HCT116 (cell line): ENCODE results near the gene FSD2. TPM values are rescaled to one million over a fixed set of nuclear protein-coding genes. Genes with fewer than 3 reads are reported as not detected.
A peak's percentile ranks its signal among the peaks of the same experiment; 100 is the strongest.

Source experiments
- ATAC-seq: fragments of 200-7000 bp; cut with Tn5 transposase; 2 replicates; pipeline ENCODE4 v1.9.1; 2020; ENCODE audit warnings: mild to moderate bottlenecking, moderate library complexity
- BruUV-seq: library from RNA; stranded (reverse); fragments of 400-500 nt; replicated peaks from 2 replicates; lab custom pipeline; 2021; lab: Mats Ljungman, UMichigan
- CTCF ChIA-PET: fragments of 300-600 bp; sonication (Branson Sonifier 250); formaldehyde crosslinking; loops from one replicate; lab custom pipeline; 2021; ENCODE audit warnings: antibody characterized with exemption; lab: Charles Lee
- POLR2A ChIA-PET: fragments of 300-600, 350-600 bp; sonication (Branson Sonifier 250); formaldehyde crosslinking; loops from one replicate; lab custom pipeline; 2021; ENCODE audit warnings: antibody characterized with exemption; lab: Charles Lee
- RAD21 ChIA-PET, 2 experiments: fragments of 300-600 bp; sonication (Branson Sonifier 250); formaldehyde crosslinking; loops; one replicate each; lab custom pipeline; 2023; ENCODE audit warnings: low total read pairs in 2 of 2; ENCODE audit not compliant: uncharacterized antibody in 2 of 2, unreplicated experiment in 2 of 2, low non-redundant PET in 1 of 2; lab: Charles Lee
- DNase-seq: peaks from one replicate; pipeline ENCODE4 v3.0.0-alpha.2; 2010; ENCODE audit warnings: low read depth, low spot score
- H2AFZ ChIP-seq: fragments of 200-600 bp; shearing (Covaris generic), sonication (generic); 2 replicates; pipeline ENCODE4 v1.6.1; 2017; ENCODE audit warnings: low read depth, mixed run types, mixed read lengths, antibody characterized with exemption, low read length; ENCODE audit not compliant: poor library complexity, severe bottlenecking
- H3K27ac ChIP-seq: 2 replicates; pipeline ENCODE4 v1.5.1; 2012; ENCODE audit warnings: low read depth, low read length
- H3K27me3 ChIP-seq: fragments of 200-600 bp; sonication (generic); 2 replicates; pipeline ENCODE4 v1.6.1; 2016; ENCODE audit warnings: mixed run types, low read length, mixed read lengths; ENCODE audit not compliant: insufficient read depth
- H3K36me3 ChIP-seq, 2 experiments: fragments of 200-500 bp in 1 of 2; fragments of 200-600 bp in 1 of 2; sonication (Bioruptor generic) in 1 of 2; sonication (generic) in 1 of 2; 2 replicates each; pipeline versions ENCODE4 v1.5.1 to v1.6.1; 2014 to 2016; ENCODE audit warnings: low read length in 2 of 2, inconsistent platforms in 1 of 2, mixed read lengths in 1 of 2, mixed run types in 1 of 2; ENCODE audit not compliant: insufficient read depth in 2 of 2, control insufficient read depth in 1 of 2
- H3K4me1 ChIP-seq, 2 experiments: fragments of 200-600 bp in 1 of 2; sonication (generic) in 1 of 2; 2 replicates each; pipeline versions ENCODE4 v1.5.1 to v1.6.1; 2012 to 2017; ENCODE audit warnings: low read length in 2 of 2, inconsistent platforms in 1 of 2, mild to moderate bottlenecking in 1 of 2, mixed read lengths in 1 of 2, mixed run types in 1 of 2, moderate library complexity in 1 of 2; ENCODE audit not compliant: insufficient read depth in 2 of 2, control insufficient read depth in 1 of 2
- H3K4me2 ChIP-seq: fragments of 200-600 bp; sonication (generic); 2 replicates; pipeline ENCODE4 v1.6.1; 2017; ENCODE audit warnings: mixed run types, low read length, mixed read lengths
- H3K4me3 ChIP-seq, 2 experiments: fragments of 200-600 bp in 1 of 2; sonication (generic) in 1 of 2; replicated peaks in 1 of 2; 2 replicates each; pipeline ENCODE4 v1.5.1; 2011 to 2016; ENCODE audit warnings: low read length in 2 of 2, control low read depth in 1 of 2, low read depth in 1 of 2, mild to moderate bottlenecking in 1 of 2, mixed read lengths in 1 of 2, mixed run types in 1 of 2
- H3K79me2 ChIP-seq: fragments of 200-600 bp; sonication (generic); 2 replicates; pipeline ENCODE4 v1.6.1; 2017; ENCODE audit warnings: mild to moderate bottlenecking, mixed run types, low read length, moderate library complexity, mixed read lengths; ENCODE audit not compliant: insufficient read depth
- H3K9ac ChIP-seq: fragments of 200-600 bp; sonication (generic); 2 replicates; pipeline ENCODE4 v1.6.1; 2016; ENCODE audit warnings: low read length, mixed read lengths
- H3K9me2 ChIP-seq: fragments of 200-600 bp; sonication (generic), shearing (Covaris generic); 2 replicates; pipeline ENCODE4 v1.6.1; 2017; ENCODE audit warnings: mixed run types, mild to moderate bottlenecking, moderate library complexity; ENCODE audit not compliant: insufficient read depth
- H3K9me3 ChIP-seq, 2 experiments: fragments of 200-500 bp in 1 of 2; fragments of 200-600 bp in 1 of 2; sonication (Bioruptor generic) in 1 of 2; sonication (generic) in 1 of 2; 2 replicates each; pipeline ENCODE4 v1.6.1; 2014 to 2017; ENCODE audit warnings: low read length in 2 of 2, mixed read lengths in 2 of 2, inconsistent platforms in 1 of 2, low read depth in 1 of 2, mild to moderate bottlenecking in 1 of 2, mixed run types in 1 of 2, moderate library complexity in 1 of 2; ENCODE audit not compliant: control insufficient read depth in 1 of 2, insufficient read depth in 1 of 2
- H4K20me1 ChIP-seq: fragments of 200-600 bp; sonication (generic), shearing (Covaris generic); 2 replicates; pipeline ENCODE4 v1.6.1; 2017; ENCODE audit warnings: mixed run types, mild to moderate bottlenecking, moderate library complexity; ENCODE audit not compliant: insufficient read depth
- CBX3 ChIP-seq: IDR thresholded peaks from 2 replicates; pipeline ENCODE4 v1.6.1; 2012; ENCODE audit warnings: low read depth
- CEBPB ChIP-seq: IDR thresholded peaks from 2 replicates; pipeline ENCODE4 v1.6.1; 2012; ENCODE audit warnings: low read depth
- EGR1 ChIP-seq: IDR thresholded peaks from 2 replicates; pipeline ENCODE4 v1.6.1; 2012; ENCODE audit warnings: low read depth
- ELF1 ChIP-seq: IDR thresholded peaks from 2 replicates; pipeline ENCODE4 v1.6.1; 2012; ENCODE audit warnings: low read depth, borderline replicate concordance
- EZH2phosphoT487 ChIP-seq: fragments of 200-600 bp; IDR thresholded peaks from 2 replicates; pipeline ENCODE4 v1.6.1; 2018; ENCODE audit warnings: antibody characterized with exemption, borderline replicate concordance
- POLR2A ChIP-seq: IDR thresholded peaks from 2 replicates; pipeline ENCODE4 v1.7.0; 2011; ENCODE audit warnings: borderline replicate concordance; ENCODE audit not compliant: insufficient read depth, insufficient read length; ENCODE audit errors: extremely low read depth
- SIN3A ChIP-seq: IDR thresholded peaks from 2 replicates; pipeline ENCODE4 v1.6.1; 2012; ENCODE audit warnings: low read depth
- YY1 ChIP-seq: IDR thresholded peaks from 2 replicates; pipeline ENCODE4 v1.6.1; 2011; ENCODE audit warnings: low read length, low read depth, moderate library complexity, mild to moderate bottlenecking; ENCODE audit not compliant: insufficient replicate concordance; ENCODE audit errors: extremely low read depth
- ZFX ChIP-seq: fragments of 450-650 bp; IDR thresholded peaks from 2 replicates; pipeline ENCODE4 v1.6.1; 2017
- ZNF274 ChIP-seq: fragments of 200-500 bp; sonication (Bioruptor generic); IDR thresholded peaks from 2 replicates; pipeline ENCODE4 v1.6.1; 2014; ENCODE audit warnings: mild to moderate bottlenecking, low read depth, low read length, inconsistent platforms
- intact Hi-C: fragments of 100-400 bp; cut with micrococcal nuclease; formaldehyde crosslinking; loops from 2 replicates; pipeline ENCODE4 v1.10.0; 2022
- total RNA-seq: library from RNA; stranded (reverse); gene quantifications from one replicate; pipeline ENCODE4 v1.2.1, GENCODE V29; 2021; ENCODE audit not compliant: unreplicated experiment
- TF ChIP-seq, protein P1 (sequence below): IDR thresholded peaks from 2 replicates; pipeline ENCODE4 v1.6.1; 2011; ENCODE audit warnings: mild to moderate bottlenecking, low read length, moderate library complexity; ENCODE audit not compliant: insufficient replicate concordance; ENCODE audit errors: extremely low read depth
- TF ChIP-seq, protein P2 (sequence below), 3 experiments: fragments of 200-600 bp in 1 of 3; sonication (generic) in 1 of 3; IDR thresholded peaks in 2 of 3; conservative IDR thresholded peaks in 1 of 3; 2 replicates each; pipeline ENCODE4 v1.5.1; 2012 to 2017; ENCODE audit warnings: low read depth in 2 of 3, low read length in 2 of 3, antibody characterized with exemption in 1 of 3, borderline replicate concordance in 1 of 3, control low read depth in 1 of 3, mild to moderate bottlenecking in 1 of 3, mixed read lengths in 1 of 3, mixed run types in 1 of 3, moderate library complexity in 1 of 3; ENCODE audit not compliant: insufficient read depth in 1 of 3
- TF ChIP-seq, protein P3 (sequence below): IDR thresholded peaks from 2 replicates; pipeline ENCODE4 v1.6.1; 2012
- TF ChIP-seq, protein P4 (sequence below): IDR thresholded peaks from 2 replicates; pipeline ENCODE4 v1.6.1; 2012; ENCODE audit warnings: low read depth

FSD2 gene
- total RNA-seq, 1 experiment from 2014 or later = not detected

DNA sequence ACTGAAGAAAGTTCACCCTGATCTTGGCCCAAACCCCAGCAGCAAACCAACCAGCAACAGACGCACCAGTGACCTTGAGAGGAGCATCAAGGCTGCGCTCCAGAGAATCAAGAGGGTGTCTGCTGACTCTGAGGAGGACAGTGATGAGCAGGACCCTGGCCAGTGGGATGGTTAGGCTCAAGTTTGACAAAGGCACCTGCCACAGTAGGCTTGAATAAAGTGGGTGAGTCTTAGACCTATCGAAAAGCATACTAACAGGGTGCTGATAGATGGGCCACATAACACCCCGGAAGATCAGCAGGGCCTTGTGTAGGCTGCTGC, 27.5 kb upstream of the FSD2 start:
- Histone ChIP-seq H3K36me3 (peaks cover 23 to 38% of the 10 kb centered on the region in 2 experiments; a peak in 3 of 4 replicates), H3K9ac (peak overlapping the region; percentile 38; the same call in 1 of the 2 replicates), H3K9me2 (no peaks in the 10 kb centered on the region), H3K9me3 (no peaks in the 10 kb centered on the region), H3K27ac (peak overlapping the region; percentile 63), H3K4me1 (peaks cover 22 to 31% of the 10 kb centered on the region in 2 experiments), H3K27me3 (no peaks in the 10 kb centered on the region), H3K4me3 (no peak overlapping the region), H4K20me1 (no peaks in the 10 kb centered on the region), H3K4me2 (peak overlapping the region; percentile 66), H3K79me2 (no peaks in the 10 kb centered on the region), H2AFZ (no peak overlapping the region)
- no peak for DNase-seq
- ATAC-seq = no peak
- ChIA-PET POLR2A (interaction anchor here (0.6 to 1.4 kb wide), 2 partner anchors 298 to 1296 kb away, joined by 3 read pairs; no protein-coding TSS in a partner anchor), CTCF (interaction anchor here (1.3 to 1.4 kb wide), 2 partner anchors 16 to 178 kb away, joined by 5 to 8 read pairs; partner anchors contain the start of gene C15orf40), RAD21 (no interaction called here)
- no TSS peak for BruUV-seq
- intact Hi-C loops = no loop called here
- TF ChIP-seq, protein P1, sequence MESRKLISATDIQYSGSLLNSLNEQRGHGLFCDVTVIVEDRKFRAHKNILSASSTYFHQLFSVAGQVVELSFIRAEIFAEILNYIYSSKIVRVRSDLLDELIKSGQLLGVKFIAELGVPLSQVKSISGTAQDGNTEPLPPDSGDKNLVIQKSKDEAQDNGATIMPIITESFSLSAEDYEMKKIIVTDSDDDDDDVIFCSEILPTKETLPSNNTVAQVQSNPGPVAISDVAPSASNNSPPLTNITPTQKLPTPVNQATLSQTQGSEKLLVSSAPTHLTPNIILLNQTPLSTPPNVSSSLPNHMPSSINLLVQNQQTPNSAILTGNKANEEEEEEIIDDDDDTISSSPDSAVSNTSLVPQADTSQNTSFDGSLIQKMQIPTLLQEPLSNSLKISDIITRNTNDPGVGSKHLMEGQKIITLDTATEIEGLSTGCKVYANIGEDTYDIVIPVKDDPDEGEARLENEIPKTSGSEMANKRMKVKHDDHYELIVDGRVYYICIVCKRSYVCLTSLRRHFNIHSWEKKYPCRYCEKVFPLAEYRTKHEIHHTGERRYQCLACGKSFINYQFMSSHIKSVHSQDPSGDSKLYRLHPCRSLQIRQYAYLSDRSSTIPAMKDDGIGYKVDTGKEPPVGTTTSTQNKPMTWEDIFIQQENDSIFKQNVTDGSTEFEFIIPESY = no peak
- TF ChIP-seq POLR2A (no peak), EZH2phosphoT487 (no peak), ZFX (no peak), CEBPB (no peak), CBX3 (no peak), ELF1 (no peak), SIN3A (no peak), EGR1 (no peak), ZNF274 (no peak), YY1 (no peak)
- TF ChIP-seq, protein P2, sequence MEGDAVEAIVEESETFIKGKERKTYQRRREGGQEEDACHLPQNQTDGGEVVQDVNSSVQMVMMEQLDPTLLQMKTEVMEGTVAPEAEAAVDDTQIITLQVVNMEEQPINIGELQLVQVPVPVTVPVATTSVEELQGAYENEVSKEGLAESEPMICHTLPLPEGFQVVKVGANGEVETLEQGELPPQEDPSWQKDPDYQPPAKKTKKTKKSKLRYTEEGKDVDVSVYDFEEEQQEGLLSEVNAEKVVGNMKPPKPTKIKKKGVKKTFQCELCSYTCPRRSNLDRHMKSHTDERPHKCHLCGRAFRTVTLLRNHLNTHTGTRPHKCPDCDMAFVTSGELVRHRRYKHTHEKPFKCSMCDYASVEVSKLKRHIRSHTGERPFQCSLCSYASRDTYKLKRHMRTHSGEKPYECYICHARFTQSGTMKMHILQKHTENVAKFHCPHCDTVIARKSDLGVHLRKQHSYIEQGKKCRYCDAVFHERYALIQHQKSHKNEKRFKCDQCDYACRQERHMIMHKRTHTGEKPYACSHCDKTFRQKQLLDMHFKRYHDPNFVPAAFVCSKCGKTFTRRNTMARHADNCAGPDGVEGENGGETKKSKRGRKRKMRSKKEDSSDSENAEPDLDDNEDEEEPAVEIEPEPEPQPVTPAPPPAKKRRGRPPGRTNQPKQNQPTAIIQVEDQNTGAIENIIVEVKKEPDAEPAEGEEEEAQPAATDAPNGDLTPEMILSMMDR (IDR thresholded peaks at IDR 0.05 in 2 of 3, conservative IDR thresholded peaks at IDR 0.05 in 1 of 3; ENCODE audit: borderline replicate concordance in 1 of 3, insufficient read depth in 1 of 3, low read depth in 2 of 3, low read length in 2 of 3) = no peak
- TF ChIP-seq, protein P3, sequence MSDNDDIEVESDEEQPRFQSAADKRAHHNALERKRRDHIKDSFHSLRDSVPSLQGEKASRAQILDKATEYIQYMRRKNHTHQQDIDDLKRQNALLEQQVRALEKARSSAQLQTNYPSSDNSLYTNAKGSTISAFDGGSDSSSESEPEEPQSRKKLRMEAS = no peak
- TF ChIP-seq, protein P4, sequence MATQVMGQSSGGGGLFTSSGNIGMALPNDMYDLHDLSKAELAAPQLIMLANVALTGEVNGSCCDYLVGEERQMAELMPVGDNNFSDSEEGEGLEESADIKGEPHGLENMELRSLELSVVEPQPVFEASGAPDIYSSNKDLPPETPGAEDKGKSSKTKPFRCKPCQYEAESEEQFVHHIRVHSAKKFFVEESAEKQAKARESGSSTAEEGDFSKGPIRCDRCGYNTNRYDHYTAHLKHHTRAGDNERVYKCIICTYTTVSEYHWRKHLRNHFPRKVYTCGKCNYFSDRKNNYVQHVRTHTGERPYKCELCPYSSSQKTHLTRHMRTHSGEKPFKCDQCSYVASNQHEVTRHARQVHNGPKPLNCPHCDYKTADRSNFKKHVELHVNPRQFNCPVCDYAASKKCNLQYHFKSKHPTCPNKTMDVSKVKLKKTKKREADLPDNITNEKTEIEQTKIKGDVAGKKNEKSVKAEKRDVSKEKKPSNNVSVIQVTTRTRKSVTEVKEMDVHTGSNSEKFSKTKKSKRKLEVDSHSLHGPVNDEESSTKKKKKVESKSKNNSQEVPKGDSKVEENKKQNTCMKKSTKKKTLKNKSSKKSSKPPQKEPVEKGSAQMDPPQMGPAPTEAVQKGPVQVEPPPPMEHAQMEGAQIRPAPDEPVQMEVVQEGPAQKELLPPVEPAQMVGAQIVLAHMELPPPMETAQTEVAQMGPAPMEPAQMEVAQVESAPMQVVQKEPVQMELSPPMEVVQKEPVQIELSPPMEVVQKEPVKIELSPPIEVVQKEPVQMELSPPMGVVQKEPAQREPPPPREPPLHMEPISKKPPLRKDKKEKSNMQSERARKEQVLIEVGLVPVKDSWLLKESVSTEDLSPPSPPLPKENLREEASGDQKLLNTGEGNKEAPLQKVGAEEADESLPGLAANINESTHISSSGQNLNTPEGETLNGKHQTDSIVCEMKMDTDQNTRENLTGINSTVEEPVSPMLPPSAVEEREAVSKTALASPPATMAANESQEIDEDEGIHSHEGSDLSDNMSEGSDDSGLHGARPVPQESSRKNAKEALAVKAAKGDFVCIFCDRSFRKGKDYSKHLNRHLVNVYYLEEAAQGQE = no peak
